HG02571 (cell line): ENCODE measurements around the gene CCNI.
A peak's percentile ranks its signal among the peaks of the same experiment; 100 is the strongest.

ENCODE experiments used
- ATAC-seq: cut with Tn5 transposase; IDR thresholded peaks from one replicate; pipeline ENCODE4 v1.9.1; 2021; ENCODE audit warnings: mild to moderate bottlenecking, moderate library complexity; ENCODE audit not compliant: unreplicated experiment

CCNI gene

GRCh38 chr4:77007358-77008230 is 68.2 kb downstream of the CCNI start:
- ATAC-seq, result peak; percentile 94

- no peak for ATAC-seq
These were observed 68.9 kb downstream of the CCNI start for GRCh38 chr4:77006753-77007353.

- no peak for ATAC-seq
These were observed 72.4 kb downstream of the CCNI start for GRCh38 chr4:77003400-77003799.

GRCh38 chr4:77002321-77003107 is 73.3 kb downstream of the CCNI start:
- no peak for ATAC-seq

GRCh38 chr4:77001907-77002306 is 73.9 kb downstream of the CCNI start:
- no peak for ATAC-seq

- no peak for ATAC-seq
These were observed 77.4 kb downstream of the CCNI start for GRCh38 chr4:76998251-76998901.

GRCh38 chr4:76997532-76997931 is 78.3 kb downstream of the CCNI start:
- no peak for ATAC-seq
